Measurements from ENCODE around the gene SP1. TPM values are rescaled to one million over a fixed set of nuclear protein-coding genes. Genes with fewer than 3 reads are reported as not detected.
"Not testable (repeated sequence)": the region's sequence is repeated elsewhere in the genome, so short reads cannot be mapped to it uniquely, and the experiment has no call there.

Gene SP1
- total RNA-seq, 1 donor from 2014 or later: 69.5 TPM

- Mint-ChIP-seq H3K9me3 (ENCODE audit: unreplicated experiment) (no peaks in the 10 kb centered on the region), H3K27me3 (ENCODE audit: unreplicated experiment) (no peaks in the 10 kb centered on the region), H3K4me3 (ENCODE audit: unreplicated experiment) (no peak overlapping the region), H3K36me3 (ENCODE audit: low read depth, unreplicated experiment) (peaks cover 4% of the 10 kb centered on the region), H3K27ac (ENCODE audit: unreplicated experiment) (no peak overlapping the region), H3K4me1 (ENCODE audit: unreplicated experiment) (peaks cover 12% of the 10 kb centered on the region)
- TF ChIP-seq CTCF (IDR thresholded peaks at IDR 0.05; ENCODE audit: unreplicated experiment): no peak
- DNase-seq (ENCODE audit: low spot score): no peak
Observed at GRCh38 chr12:53389702-53390101, 9.7 kb downstream of the SP1 start.

GRCh38 chr12:53391724-53392123 is 11.7 kb downstream of the SP1 start:
- DNase-seq (ENCODE audit: low spot score): no peak
- TF ChIP-seq CTCF (IDR thresholded peaks at IDR 0.05; ENCODE audit: unreplicated experiment): no peak
- H3K9me3 Mint-ChIP-seq (ENCODE audit: unreplicated experiment): no peaks in the 10 kb centered on the region
- no peaks in the 10 kb centered on the region for H3K36me3 Mint-ChIP-seq (ENCODE audit: low read depth, unreplicated experiment)
- peaks cover 7% of the 10 kb centered on the region for H3K4me1 Mint-ChIP-seq (ENCODE audit: unreplicated experiment)
- H3K27ac Mint-ChIP-seq (ENCODE audit: unreplicated experiment): no peak overlapping the region
- no peak overlapping the region for H3K4me3 Mint-ChIP-seq (ENCODE audit: unreplicated experiment)
- H3K27me3 Mint-ChIP-seq (ENCODE audit: unreplicated experiment): no peaks in the 10 kb centered on the region

GRCh38 chr12:53399896-53400295 is 19.9 kb downstream of the SP1 start:
- Mint-ChIP-seq H3K27me3 (ENCODE audit: unreplicated experiment) (peaks cover 2% of the 10 kb centered on the region), H3K36me3 (ENCODE audit: low read depth, unreplicated experiment) (peaks cover 7% of the 10 kb centered on the region), H3K27ac (ENCODE audit: unreplicated experiment) (no peak overlapping the region), H3K9me3 (ENCODE audit: unreplicated experiment) (no peaks in the 10 kb centered on the region), H3K4me3 (ENCODE audit: unreplicated experiment) (peak overlapping the region; percentile 47), H3K4me1 (ENCODE audit: unreplicated experiment) (no peaks in the 10 kb centered on the region)
- DNase-seq (ENCODE audit: low spot score): no peak
- no peak for TF ChIP-seq CTCF (IDR thresholded peaks at IDR 0.05; ENCODE audit: unreplicated experiment)

- not testable (repeated sequence) for H3K9me3 Mint-ChIP-seq (ENCODE audit: unreplicated experiment); H3K27me3 Mint-ChIP-seq (ENCODE audit: unreplicated experiment); H3K27ac Mint-ChIP-seq (ENCODE audit: unreplicated experiment); H3K4me1 Mint-ChIP-seq (ENCODE audit: unreplicated experiment); DNase-seq (ENCODE audit: low spot score); H3K4me3 Mint-ChIP-seq (ENCODE audit: unreplicated experiment)
- peaks cover 11% of the 10 kb centered on the region for H3K36me3 Mint-ChIP-seq (ENCODE audit: low read depth, unreplicated experiment)
Observed at GRCh38 chr12:53402351-53402750, 22.4 kb downstream of the SP1 start.

- H3K36me3 Mint-ChIP-seq (ENCODE audit: low read depth, unreplicated experiment): peaks cover 11% of the 10 kb centered on the region
- H3K27me3 Mint-ChIP-seq (ENCODE audit: unreplicated experiment): peaks cover 2% of the 10 kb centered on the region
- DNase-seq (ENCODE audit: low spot score): no peak
- H3K27ac Mint-ChIP-seq (ENCODE audit: unreplicated experiment): no peak overlapping the region
- no peaks in the 10 kb centered on the region for H3K9me3 Mint-ChIP-seq (ENCODE audit: unreplicated experiment)
- H3K4me1 Mint-ChIP-seq (ENCODE audit: unreplicated experiment): no peaks in the 10 kb centered on the region
- H3K4me3 Mint-ChIP-seq (ENCODE audit: unreplicated experiment): no peak overlapping the region
- no peak for TF ChIP-seq CTCF (IDR thresholded peaks at IDR 0.05; ENCODE audit: unreplicated experiment)
Observed at GRCh38 chr12:53402871-53403270, 22.9 kb downstream of the SP1 start.

GRCh38 chr12:53410951-53411350 is 31.0 kb downstream of the SP1 start:
- Mint-ChIP-seq H3K27me3 (ENCODE audit: unreplicated experiment) (peaks cover 8% of the 10 kb centered on the region), H3K9me3 (ENCODE audit: unreplicated experiment) (no peaks in the 10 kb centered on the region), H3K4me1 (ENCODE audit: unreplicated experiment) (peaks cover 43% of the 10 kb centered on the region), H3K27ac (ENCODE audit: unreplicated experiment) (no peak overlapping the region), H3K4me3 (ENCODE audit: unreplicated experiment) (no peak overlapping the region), H3K36me3 (ENCODE audit: low read depth, unreplicated experiment) (peaks cover 29% of the 10 kb centered on the region)
- no peak for DNase-seq (ENCODE audit: low spot score)
- no peak for TF ChIP-seq CTCF (IDR thresholded peaks at IDR 0.05; ENCODE audit: unreplicated experiment)
